Fibroblast of lung (primary cell): ENCODE measurements around the gene UGT2B17.

Source experiments
- CTCF ChIP-seq, 2 donors: IDR thresholded peaks in 1 of 2; conservative IDR thresholded peaks in 1 of 2; 1 replicate in 1 of 2; 2 replicates in 1 of 2; pipeline ENCODE4 v1.5.1; 2011 to 2012; ENCODE audit warnings: low read length in 2 of 2, control low read depth in 1 of 2, inconsistent platforms in 1 of 2, low read depth in 1 of 2, mild to moderate bottlenecking in 1 of 2
- EZH2 ChIP-seq: IDR thresholded peaks from 2 replicates; pipeline ENCODE4 v1.5.1; 2012; ENCODE audit warnings: low read length, control low read depth, mild to moderate bottlenecking; ENCODE audit errors: missing control alignments

DNA sequence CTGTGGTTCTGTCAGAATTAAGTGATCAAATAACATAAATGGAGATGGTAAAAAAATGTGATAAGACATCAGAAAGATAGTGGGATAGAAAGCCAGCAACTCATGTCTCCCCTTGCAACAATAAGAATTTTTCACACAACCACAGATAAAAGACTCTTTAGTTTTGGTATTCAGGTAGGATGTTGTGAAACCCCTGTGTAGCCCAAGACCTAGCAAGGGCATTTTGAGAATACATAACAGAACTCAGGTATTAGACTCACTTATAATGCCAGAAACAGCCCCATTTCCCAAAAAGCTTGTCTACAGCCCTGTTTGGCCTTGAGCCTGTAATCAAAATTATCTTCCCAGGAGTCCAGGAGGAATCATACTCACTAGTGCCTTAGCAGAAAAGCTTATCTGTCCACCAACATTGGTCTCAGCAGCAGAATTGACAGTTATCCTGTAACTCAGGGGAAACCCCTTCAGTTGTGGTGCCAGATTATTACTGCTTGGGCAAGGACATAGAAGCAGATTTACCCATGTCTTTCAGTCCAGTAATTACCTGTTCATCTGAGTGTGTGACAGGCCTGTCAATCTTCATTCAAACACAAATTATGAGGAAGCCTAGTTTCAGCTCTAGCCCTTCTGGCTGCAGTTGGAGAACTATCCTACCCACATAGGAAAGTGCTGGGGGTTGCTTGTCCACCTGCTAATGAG lies 41.0 kb upstream of the UGT2B17 start:
- no peak for TF ChIP-seq CTCF (conservative IDR thresholded peaks at IDR 0.05 in 1 of 2, IDR thresholded peaks at IDR 0.05 in 1 of 2; ENCODE audit: low read depth in 1 of 2, low read length in 2 of 2)
- no peak for TF ChIP-seq EZH2
